KOPT-K1 (cell line): Measurements from ENCODE around the gene HSPA12B.
"Not testable (repeated sequence)": the region's sequence is repeated elsewhere in the genome, so short reads cannot be mapped to it uniquely, and the experiment has no call there.

Source experiments
- H3K27ac ChIP-seq: fragments of 200-600 bp; sonication (generic); 2 replicates; pipeline ENCODE4 v1.5.1; 2016; ENCODE audit warnings: antibody characterized with exemption, mild to moderate bottlenecking, low read depth, low read length; ENCODE audit not compliant: poor library complexity, severe bottlenecking
- H3K36me3 ChIP-seq: fragments of 200-600 bp; sonication (generic); 2 replicates; pipeline ENCODE4 v1.5.1; 2017; ENCODE audit warnings: antibody characterized with exemption, mild to moderate bottlenecking, low read length, moderate library complexity; ENCODE audit not compliant: insufficient read depth
- H3K9me3 ChIP-seq: fragments of 200-600 bp; sonication (generic); 2 replicates; pipeline ENCODE4 v1.5.1; 2017; ENCODE audit warnings: antibody characterized with exemption, low read length, mild to moderate bottlenecking; ENCODE audit not compliant: insufficient read depth, poor library complexity, severe bottlenecking

The HSPA12B gene

DNA sequence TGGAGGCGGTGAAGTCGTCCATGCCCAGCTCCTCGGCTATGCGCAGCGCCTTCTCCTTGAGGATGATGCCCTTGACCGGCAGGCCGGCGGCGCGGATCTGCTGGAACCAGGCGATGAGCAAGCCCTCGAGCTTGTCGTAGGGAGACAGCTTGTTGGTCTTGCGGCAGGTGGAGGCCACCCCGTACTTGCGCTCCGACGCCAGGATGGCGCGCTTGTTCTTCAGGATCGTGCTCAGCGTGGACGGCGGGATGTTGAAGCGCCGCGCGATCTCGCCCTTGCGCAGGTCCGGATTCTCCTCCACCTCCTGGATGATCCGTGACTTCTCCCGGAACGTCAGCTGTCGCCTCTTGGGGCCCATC, 53.6 kb downstream of the HSPA12B start:
- no peaks in the 10 kb centered on the region for H3K9me3 ChIP-seq
- peaks cover 17% of the 10 kb centered on the region for H3K36me3 ChIP-seq
- peak overlapping the region; percentile 63 for H3K27ac ChIP-seq

GRCh38 chr20:3786665-3787323, 54.3 kb downstream of the HSPA12B start, which contains the start of gene CENPB:
Gene CENPB, minus strand, starts transcription at chr20:3786740. Its CDS starts 257 bp downstream, at chr20:3786483.
- H3K27ac ChIP-seq = peak within 1 kb of the TSS; percentile 63
- no peaks in the 10 kb centered on the region for H3K9me3 ChIP-seq
- H3K36me3 ChIP-seq = peaks cover 17% of the 10 kb centered on the region

- Histone ChIP-seq H3K27ac (peak overlapping the region; percentile 33), H3K36me3 (peaks cover 17% of the 10 kb centered on the region), H3K9me3 (no peaks in the 10 kb centered on the region)
These were observed 55.0 kb downstream of the HSPA12B start for GRCh38 chr20:3787324-3788014.

- H3K9me3 ChIP-seq = no peaks in the 10 kb centered on the region
- no peak overlapping the region for H3K27ac ChIP-seq
- peaks cover 15% of the 10 kb centered on the region for H3K36me3 ChIP-seq
These were observed 56.2 kb downstream of the HSPA12B start for GRCh38 chr20:3788685-3789155.

DNA sequence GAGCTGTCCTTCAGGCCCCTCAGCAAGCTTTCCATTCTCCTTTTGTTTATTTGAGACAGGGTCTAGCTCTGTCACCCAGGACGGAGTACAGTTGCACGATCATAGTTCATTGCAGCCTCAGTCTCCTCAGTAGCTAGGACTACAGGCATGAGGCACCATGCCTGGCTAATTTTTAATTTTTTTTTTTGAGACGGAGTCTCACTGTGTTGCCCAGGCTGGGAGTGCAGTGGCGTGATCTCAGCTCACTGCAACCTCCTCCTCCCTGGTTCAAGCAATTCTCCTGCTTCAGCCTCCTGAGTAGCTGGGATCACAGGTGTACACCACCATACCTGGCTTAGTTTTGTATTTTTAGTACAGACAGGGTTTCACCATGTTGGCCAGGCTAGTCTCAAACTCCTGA, 56.7 kb downstream of the HSPA12B start:
- not testable (repeated sequence) for H3K9me3 ChIP-seq, H3K27ac ChIP-seq
- peaks cover 13% of the 10 kb centered on the region for H3K36me3 ChIP-seq

- Histone ChIP-seq H3K27ac (peak overlapping the region; percentile 90), H3K36me3 (peaks cover 13% of the 10 kb centered on the region)
- not testable (repeated sequence) for H3K9me3 ChIP-seq
These were observed 61.7 kb downstream of the HSPA12B start for GRCh38 chr20:3794168-3794567.

DNA sequence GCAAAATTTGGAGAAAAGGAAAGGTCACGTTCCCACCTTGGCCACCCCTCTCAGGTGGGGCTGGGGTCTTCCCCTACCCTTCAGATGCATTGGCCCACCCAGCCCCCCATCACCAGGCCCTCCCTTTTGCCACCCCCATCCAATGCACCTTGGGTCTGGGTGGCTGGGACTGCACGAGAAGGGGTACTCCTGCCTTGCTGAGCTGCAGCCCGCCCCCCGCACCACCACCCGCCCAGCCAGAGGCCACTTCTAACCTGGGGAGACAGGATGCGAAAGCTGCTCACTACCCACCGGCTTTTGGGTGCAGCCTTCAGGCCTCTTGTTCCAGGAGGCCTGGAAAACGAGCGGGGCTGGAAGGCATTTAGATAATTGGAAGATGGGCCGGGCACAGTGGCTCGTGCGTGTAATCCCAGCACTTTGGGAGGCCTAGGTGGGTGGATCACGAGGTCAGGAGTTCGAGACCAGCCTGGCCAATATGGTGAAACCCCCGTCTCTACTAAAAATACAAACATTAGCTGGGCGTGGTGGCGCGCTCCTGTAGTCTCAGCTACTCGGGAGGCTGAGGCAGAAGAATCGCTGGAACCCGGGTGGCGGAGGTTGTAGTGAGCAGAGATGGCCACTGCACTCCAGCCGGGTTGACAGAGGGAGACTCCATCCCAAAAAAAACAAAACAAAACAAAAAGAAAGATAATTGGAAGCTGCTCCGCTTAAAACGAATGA, 62.4 kb downstream of the HSPA12B start:
- Histone ChIP-seq H3K36me3 (peaks cover 20% of the 10 kb centered on the region), H3K27ac (peak overlapping the region; percentile 90), H3K9me3 (no peaks in the 10 kb centered on the region)

GRCh38 chr20:3795511-3796468, 63.3 kb downstream of the HSPA12B start, which contains the start of gene CDC25B:
Gene CDC25B, plus strand, starts transcription at chr20:3796310. Its CDS starts 222 bp downstream, at chr20:3796532.
- H3K9me3 ChIP-seq = no peaks in the 10 kb centered on the region
- H3K36me3 ChIP-seq = peaks cover 29% of the 10 kb centered on the region
- H3K27ac ChIP-seq = peak within 1 kb of the TSS; percentile 90

GRCh38 chr20:3796477-3797225, 64.2 kb downstream of the HSPA12B start:
- peak overlapping the region; percentile 90 for H3K27ac ChIP-seq
- H3K36me3 ChIP-seq = peaks cover 38% of the 10 kb centered on the region
- H3K9me3 ChIP-seq = no peaks in the 10 kb centered on the region

DNA sequence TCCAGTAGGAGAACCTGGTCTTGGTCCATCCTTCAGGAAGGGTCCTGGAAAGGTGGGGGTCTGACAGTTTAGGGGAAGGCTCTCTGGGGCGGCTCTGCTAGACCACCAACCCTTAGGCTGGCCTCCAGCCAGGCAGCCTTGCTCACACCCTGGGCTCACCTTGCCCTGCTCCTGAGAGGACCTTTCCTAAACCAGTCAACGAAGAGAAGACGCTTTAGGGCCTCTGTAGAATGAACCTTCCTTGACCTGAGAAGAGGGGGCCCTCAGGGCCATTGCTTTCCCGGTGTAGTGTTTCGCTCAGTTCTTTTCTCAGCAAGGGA, 64.7 kb downstream of the HSPA12B start:
- peaks cover 43% of the 10 kb centered on the region for H3K36me3 ChIP-seq
- H3K27ac ChIP-seq = peak overlapping the region; percentile 90

DNA sequence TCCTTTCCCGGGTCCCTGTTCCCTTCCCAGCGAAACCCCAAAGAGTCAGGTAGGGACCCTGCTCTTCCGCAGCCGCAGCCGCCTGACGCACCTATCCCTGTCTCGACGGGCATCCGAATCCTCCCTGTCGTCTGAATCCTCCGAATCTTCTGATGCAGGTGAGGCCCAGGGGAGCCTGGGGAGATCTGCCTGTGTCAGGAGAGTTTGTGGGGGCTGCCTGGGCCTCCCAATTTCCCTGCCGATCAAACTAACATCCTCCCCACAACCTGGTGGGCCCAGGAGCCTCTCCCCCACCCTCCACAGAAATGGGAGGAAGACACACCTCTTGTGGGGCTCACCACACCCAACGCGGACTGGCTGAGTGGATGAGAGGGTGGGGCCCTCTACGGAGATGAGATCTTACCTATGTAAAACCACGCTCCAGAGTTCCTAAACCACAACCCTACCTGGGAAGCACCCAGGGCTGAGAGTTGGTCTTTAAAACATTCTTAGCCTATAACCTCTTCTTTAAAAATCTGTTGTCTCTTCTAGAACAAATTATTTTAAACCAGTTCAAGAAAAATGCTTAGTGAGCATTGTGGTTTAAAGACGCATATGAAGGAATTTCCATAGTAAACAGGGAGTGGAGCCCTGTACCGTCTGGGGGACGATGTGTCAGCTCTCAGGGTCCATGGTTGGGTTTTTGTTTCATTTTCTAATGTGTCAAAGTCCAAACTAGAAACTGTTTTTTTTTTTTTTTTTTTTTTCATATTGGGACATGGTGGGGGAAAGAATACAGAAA, 65.3 kb downstream of the HSPA12B start:
- H3K27ac ChIP-seq = peak overlapping the region; percentile 90

More for the DNA sequence above, 64.7 kb downstream of the HSPA12B start:
- no peaks in the 10 kb centered on the region for H3K9me3 ChIP-seq

GRCh38 chr20:3798373-3798768, 65.9 kb downstream of the HSPA12B start:
- H3K9me3 ChIP-seq = no peaks in the 10 kb centered on the region
- peak overlapping the region; percentile 90 for H3K27ac ChIP-seq
- peaks cover 55% of the 10 kb centered on the region for H3K36me3 ChIP-seq

More for the DNA sequence above, 65.3 kb downstream of the HSPA12B start:
- no peaks in the 10 kb centered on the region for H3K9me3 ChIP-seq
- peaks cover 49% of the 10 kb centered on the region for H3K36me3 ChIP-seq

DNA sequence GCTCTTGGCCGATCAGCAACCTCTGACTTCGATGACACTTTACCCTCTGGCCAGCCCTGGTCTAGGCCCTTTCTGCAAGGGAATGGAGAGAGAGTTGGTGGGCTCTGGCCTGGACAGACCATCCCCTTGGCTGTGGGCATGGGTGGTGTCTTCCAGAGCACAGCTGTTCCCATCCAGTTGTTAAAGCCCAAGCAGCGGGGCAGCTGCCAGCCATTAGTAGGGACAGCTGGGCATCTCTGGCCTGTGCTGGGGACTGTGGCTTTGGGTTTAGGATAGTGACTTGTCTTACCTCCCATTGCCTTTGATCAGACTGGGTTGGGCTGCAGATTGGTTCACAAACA, 66.4 kb downstream of the HSPA12B start:
- H3K27ac ChIP-seq = peak overlapping the region; percentile 90
- H3K36me3 ChIP-seq = peaks cover 60% of the 10 kb centered on the region
- H3K9me3 ChIP-seq = no peaks in the 10 kb centered on the region
